CD8-positive, alpha-beta memory T cell (primary cell): ENCODE measurements around the gene LCA5L. TPM values are rescaled to one million over a fixed set of nuclear protein-coding genes. Genes with fewer than 3 reads are reported as not detected.

Experiments used
- CTCF ChIA-PET: fragments of 350-600 bp; sonication (Branson Sonifier 250); formaldehyde crosslinking; loops from one replicate; lab custom pipeline; 2021; ENCODE audit warnings: antibody characterized with exemption; lab: Charles Lee
- POLR2A ChIA-PET: fragments of 350-600 bp; sonication (Branson Sonifier 250); formaldehyde crosslinking; loops from one replicate; lab custom pipeline; 2021; ENCODE audit warnings: antibody characterized with exemption; lab: Charles Lee
- DNase-seq, 5 donors: peaks; one replicate each; pipeline versions ENCODE4 v3.0.0 to v3.0.0-alpha.2; 2020 to 2022; ENCODE audit warnings: mixed read lengths in 1 of 5
- H3K27ac ChIP-seq: one replicate; pipeline ENCODE4 v1.7.0; 2013; ENCODE audit warnings: low read depth, mild to moderate bottlenecking, low read length, moderate library complexity
- H3K27me3 ChIP-seq: 2 replicates; pipeline ENCODE4 v1.7.0; 2013; ENCODE audit warnings: low read length, mild to moderate bottlenecking; ENCODE audit not compliant: insufficient read depth, poor library complexity, severe bottlenecking
- H3K36me3 ChIP-seq: 2 replicates; pipeline ENCODE4 v1.7.0; 2013; ENCODE audit warnings: mild to moderate bottlenecking, low read length, moderate library complexity; ENCODE audit not compliant: insufficient read depth
- H3K4me1 ChIP-seq: 2 replicates; pipeline ENCODE4 v1.7.0; 2013; ENCODE audit warnings: mild to moderate bottlenecking, low read length, moderate library complexity; ENCODE audit not compliant: insufficient read depth
- H3K4me3 ChIP-seq: 2 replicates; pipeline ENCODE4 v1.7.0; 2013; ENCODE audit warnings: mild to moderate bottlenecking, low read length
- H3K9me3 ChIP-seq: 2 replicates; pipeline ENCODE4 v1.7.0; 2013; ENCODE audit warnings: mild to moderate bottlenecking, low read length
- H3K27ac Mint-ChIP-seq, 8 donors: one replicate each; pipeline ENCODE4 v1.8.0; 2020 to 2021; ENCODE audit warnings: mixed read lengths in 8 of 8, mild to moderate bottlenecking in 6 of 8, inconsistent platforms in 3 of 8, moderate library complexity in 3 of 8
- H3K27me3 Mint-ChIP-seq, 2 donors: one replicate each; pipeline ENCODE4 v1.8.0; 2020 to 2021; ENCODE audit warnings: mixed read lengths in 2 of 2, mild to moderate bottlenecking in 1 of 2, moderate library complexity in 1 of 2
- H3K36me3 Mint-ChIP-seq, 3 donors: one replicate each; pipeline ENCODE4 v1.8.0; 2020 to 2021; ENCODE audit warnings: mixed read lengths in 3 of 3, inconsistent platforms in 1 of 3, mild to moderate bottlenecking in 1 of 3
- H3K4me1 Mint-ChIP-seq, 3 donors: one replicate each; pipeline ENCODE4 v1.8.0; 2020 to 2021; ENCODE audit warnings: mixed read lengths in 3 of 3, inconsistent platforms in 1 of 3, mild to moderate bottlenecking in 1 of 3
- H3K4me3 Mint-ChIP-seq, 7 donors: one replicate each; pipeline ENCODE4 v1.8.0; 2020 to 2021; ENCODE audit warnings: mixed read lengths in 7 of 7, mild to moderate bottlenecking in 6 of 7, moderate library complexity in 4 of 7, inconsistent platforms in 2 of 7
- H3K9me3 Mint-ChIP-seq, 5 donors: one replicate each; pipeline ENCODE4 v1.8.0; 2020 to 2022; ENCODE audit warnings: mixed read lengths in 5 of 5, mild to moderate bottlenecking in 3 of 5, moderate library complexity in 2 of 5, inconsistent platforms in 1 of 5
- polyA plus RNA-seq: library from polyadenylated mRNA; unstranded; fragments of 300-500 nt; fragmentation: Illumina TruSeq; gene quantifications from one replicate; pipeline ENCODE4 v1.2.3, GENCODE V29; 2021
- total RNA-seq, 2 experiments: library from RNA; stranded (reverse); gene quantifications; one replicate each; pipeline ENCODE4 v1.2.3, GENCODE V29; 2021

Gene LCA5L
- total and polyA plus RNA-seq, 3 experiments from 2014 or later: 0.13 to 0.33 (median 0.25) TPM

GRCh38 chr21:39362733-39363132 is 82.8 kb downstream of the LCA5L start:
- H3K9me3 ChIP-seq: no peaks in the 10 kb centered on the region
- POLR2A ChIA-PET: no interaction called here
- CTCF ChIA-PET: interaction anchor here (1.0 to 1.1 kb wide), 2 partner anchors 25 to 90 kb away, joined by 3 to 4 read pairs; no protein-coding TSS in a partner anchor

GRCh38 chr21:39359382-39359781 is 86.2 kb downstream of the LCA5L start:
- Histone ChIP-seq H3K4me3 (no peak overlapping the region), H3K4me1 (no peaks in the 10 kb centered on the region), H3K27me3 (no peaks in the 10 kb centered on the region), H3K27ac (no peak overlapping the region), H3K9me3 (no peaks in the 10 kb centered on the region), H3K36me3 (no peaks in the 10 kb centered on the region)
- no peaks in the 10 kb centered on the region for H3K9me3 Mint-ChIP-seq
- DNase-seq: no peak
- H3K27me3 Mint-ChIP-seq: peaks cover 10 to 11% of the 10 kb centered on the region in 2 donors
- H3K4me3 Mint-ChIP-seq: no peak overlapping the region
- no peaks in the 10 kb centered on the region for H3K4me1 Mint-ChIP-seq
- H3K27ac Mint-ChIP-seq: peak overlapping the region in 1 of 8 donors; percentile 41
- ChIA-PET CTCF (no interaction called here), POLR2A (no interaction called here)
- no peaks in the 10 kb centered on the region for H3K36me3 Mint-ChIP-seq

More at GRCh38 chr21:39362733-39363132, 82.8 kb downstream of the LCA5L start:
- H3K36me3 Mint-ChIP-seq: no peaks in the 10 kb centered on the region
- H3K27me3 Mint-ChIP-seq: peaks cover 10 to 12% of the 10 kb centered on the region in 2 donors
- H3K27ac Mint-ChIP-seq: no peak overlapping the region
- H3K4me1 Mint-ChIP-seq: no peaks in the 10 kb centered on the region
- H3K27me3 ChIP-seq: no peaks in the 10 kb centered on the region
- no peaks in the 10 kb centered on the region for H3K36me3 ChIP-seq
- no peak for DNase-seq
- no peak overlapping the region for H3K27ac ChIP-seq
- no peaks in the 10 kb centered on the region for H3K4me1 ChIP-seq
- H3K9me3 Mint-ChIP-seq: no peaks in the 10 kb centered on the region
- H3K4me3 Mint-ChIP-seq: no peak overlapping the region
- H3K4me3 ChIP-seq: no peak overlapping the region

Other genes starting within 250 kb of the LCA5L start
- 10 to 100 TPM; 23.5 to 25.8 TPM for gene BRWD1, start 132.1 kb downstream of the LCA5L start, total RNA-seq
- gene BRWD1, start 132.1 kb downstream of the LCA5L start, polyA plus RNA-seq: 37.3 TPM
- gene HMGN1, start 96.7 kb downstream of the LCA5L start, total RNA-seq: 100 to 1,000 TPM; 420 to 421 TPM
- 201 TPM for gene HMGN1, start 96.7 kb downstream of the LCA5L start, polyA plus RNA-seq
- gene SH3BGR, start 6.2 kb upstream of the LCA5L start, total RNA-seq: 1 to 10 TPM; 4.5 to 5.8 TPM
- gene SH3BGR, start 6.2 kb upstream of the LCA5L start, polyA plus RNA-seq: 1.6 TPM
- gene B3GALT5, start 167.2 kb upstream of the LCA5L start, total RNA-seq: not detected
- gene B3GALT5, start 167.2 kb upstream of the LCA5L start, polyA plus RNA-seq: not detected